ENCODE data around the gene FNDC5.

The FNDC5 gene

GRCh38 chr1:32863218-32863880, 7.4 kb downstream of the FNDC5 start:
- Histone ChIP-seq H2BK5ac (ENCODE audit: low read length) (no peak overlapping the region), H3K9me3 (replicated peaks in 1 of 2; ENCODE audit: control insufficient read depth in 2 of 2, insufficient read depth in 1 of 2, low read depth in 1 of 2, low read length in 2 of 2) (no peaks in the 10 kb centered on the region), H3K36me3 (replicated peaks in 1 of 2; ENCODE audit: control insufficient read depth in 2 of 2, insufficient read depth in 2 of 2, low read length in 2 of 2) (peaks cover 3 to 49% of the 10 kb centered on the region in 2 donors), H3K79me1 (ENCODE audit: low read depth, low read length) (no peaks in the 10 kb centered on the region), H2BK15ac (ENCODE audit: low read length) (no peak overlapping the region), H4K8ac (ENCODE audit: low read depth, low read length) (no peak overlapping the region), H2AFZ (ENCODE audit: low read length) (no peak overlapping the region), H3K27me3 (ENCODE audit: control insufficient read depth in 3 of 3, insufficient read depth in 3 of 3, low read depth in 1 of 3, low read length in 3 of 3) (no peaks in the 10 kb centered on the region), H3K4me3 (ENCODE audit: low read length in 2 of 2) (no peak overlapping the region), H3K4me2 (ENCODE audit: insufficient read depth, low read length, poor library complexity, severe bottlenecking) (no peak overlapping the region), H3K4ac (ENCODE audit: low read length) (no peak overlapping the region), H3K27ac (replicated peaks; ENCODE audit: low read length) (no peak overlapping the region), H3K4me1 (ENCODE audit: control insufficient read depth in 2 of 2, insufficient read depth in 1 of 2, low read depth in 1 of 2, low read length in 2 of 2) (no peaks in the 10 kb centered on the region), H3K9ac (ENCODE audit: low read depth, low read length, poor library complexity) (no peak overlapping the region), H2BK12ac (ENCODE audit: low read length) (no peak overlapping the region), H3K18ac (ENCODE audit: low read length) (no peak overlapping the region), H3K23ac (ENCODE audit: low read depth, low read length, poor library complexity) (no peak overlapping the region), H4K91ac (ENCODE audit: low read depth, low read length, poor library complexity) (no peak overlapping the region), H2BK120ac (ENCODE audit: low read depth, low read length) (no peak overlapping the region), H3K14ac (ENCODE audit: low read length) (no peak overlapping the region), H2AK5ac (ENCODE audit: low read depth, low read length) (no peak overlapping the region)
- no peak for DNase-seq (ENCODE audit: low spot score)
- no CpG with 5 or more reads among the region's 4 CpGs for WGBS, 2 donors (ENCODE audit: extremely low coverage in 2 of 2, insufficient read length in 2 of 2, insufficient replicate concordance in 1 of 2)

- Histone ChIP-seq H2BK120ac (ENCODE audit: low read depth, low read length) (no peak overlapping the region), H3K23ac (ENCODE audit: low read depth, low read length, poor library complexity) (no peak overlapping the region), H4K8ac (ENCODE audit: low read depth, low read length) (no peak overlapping the region), H2BK15ac (ENCODE audit: low read length) (no peak overlapping the region), H3K27ac (replicated peaks; ENCODE audit: low read length) (no peak overlapping the region), H3K9ac (ENCODE audit: low read depth, low read length, poor library complexity) (no peak overlapping the region), H2BK12ac (ENCODE audit: low read length) (no peak overlapping the region), H3K36me3 (replicated peaks in 1 of 2; ENCODE audit: control insufficient read depth in 2 of 2, insufficient read depth in 2 of 2, low read length in 2 of 2) (peaks cover 5 to 61% of the 10 kb centered on the region in 2 donors), H3K79me1 (ENCODE audit: low read depth, low read length) (no peaks in the 10 kb centered on the region), H3K14ac (ENCODE audit: low read length) (no peak overlapping the region), H2BK5ac (ENCODE audit: low read length) (no peak overlapping the region), H3K4ac (ENCODE audit: low read length) (no peak overlapping the region), H3K9me3 (replicated peaks in 1 of 2; ENCODE audit: control insufficient read depth in 2 of 2, insufficient read depth in 1 of 2, low read depth in 1 of 2, low read length in 2 of 2) (no peaks in the 10 kb centered on the region), H3K4me3 (ENCODE audit: low read length in 2 of 2) (no peak overlapping the region), H3K4me2 (ENCODE audit: insufficient read depth, low read length, poor library complexity, severe bottlenecking) (no peak overlapping the region), H3K27me3 (ENCODE audit: control insufficient read depth in 3 of 3, insufficient read depth in 3 of 3, low read depth in 1 of 3, low read length in 3 of 3) (no peaks in the 10 kb centered on the region), H3K18ac (ENCODE audit: low read length) (no peak overlapping the region), H3K4me1 (ENCODE audit: control insufficient read depth in 2 of 2, insufficient read depth in 1 of 2, low read depth in 1 of 2, low read length in 2 of 2) (no peaks in the 10 kb centered on the region), H2AFZ (ENCODE audit: low read length) (no peak overlapping the region), H2AK5ac (ENCODE audit: low read depth, low read length) (no peak overlapping the region), H4K91ac (ENCODE audit: low read depth, low read length, poor library complexity) (no peak overlapping the region)
- DNase-seq (ENCODE audit: low spot score) = no peak
- WGBS, 2 donors (ENCODE audit: extremely low coverage in 2 of 2, insufficient read length in 2 of 2, insufficient replicate concordance in 1 of 2) = no CpG with 5 or more reads among the region's 3 CpGs
These were observed 8.6 kb downstream of the FNDC5 start for GRCh38 chr1:32861904-32862695.

GRCh38 chr1:32860566-32860965, 10.1 kb downstream of the FNDC5 start:
- Histone ChIP-seq H3K9me3 (replicated peaks in 1 of 2; ENCODE audit: control insufficient read depth in 2 of 2, insufficient read depth in 1 of 2, low read depth in 1 of 2, low read length in 2 of 2) (no peaks in the 10 kb centered on the region), H2BK120ac (ENCODE audit: low read depth, low read length) (no peak overlapping the region), H3K36me3 (replicated peaks in 1 of 2; ENCODE audit: control insufficient read depth in 2 of 2, insufficient read depth in 2 of 2, low read length in 2 of 2) (peaks cover 11 to 76% of the 10 kb centered on the region in 2 donors), H3K14ac (ENCODE audit: low read length) (no peak overlapping the region), H2AFZ (ENCODE audit: low read length) (no peak overlapping the region), H4K91ac (ENCODE audit: low read depth, low read length, poor library complexity) (no peak overlapping the region), H2BK5ac (ENCODE audit: low read length) (no peak overlapping the region), H3K27me3 (ENCODE audit: control insufficient read depth in 3 of 3, insufficient read depth in 3 of 3, low read depth in 1 of 3, low read length in 3 of 3) (no peaks in the 10 kb centered on the region), H2BK15ac (ENCODE audit: low read length) (no peak overlapping the region), H3K79me1 (ENCODE audit: low read depth, low read length) (no peaks in the 10 kb centered on the region), H3K4me2 (ENCODE audit: insufficient read depth, low read length, poor library complexity, severe bottlenecking) (no peak overlapping the region), H3K4me1 (ENCODE audit: control insufficient read depth in 2 of 2, insufficient read depth in 1 of 2, low read depth in 1 of 2, low read length in 2 of 2) (no peaks in the 10 kb centered on the region), H2AK5ac (ENCODE audit: low read depth, low read length) (no peak overlapping the region), H3K4ac (ENCODE audit: low read length) (no peak overlapping the region), H3K9ac (ENCODE audit: low read depth, low read length, poor library complexity) (no peak overlapping the region), H3K18ac (ENCODE audit: low read length) (no peak overlapping the region), H3K27ac (replicated peaks; ENCODE audit: low read length) (no peak overlapping the region), H3K4me3 (ENCODE audit: low read length in 2 of 2) (no peak overlapping the region), H4K8ac (ENCODE audit: low read depth, low read length) (no peak overlapping the region), H2BK12ac (ENCODE audit: low read length) (no peak overlapping the region), H3K23ac (ENCODE audit: low read depth, low read length, poor library complexity) (no peak overlapping the region)
- DNase-seq (ENCODE audit: low spot score) = no peak

DNA sequence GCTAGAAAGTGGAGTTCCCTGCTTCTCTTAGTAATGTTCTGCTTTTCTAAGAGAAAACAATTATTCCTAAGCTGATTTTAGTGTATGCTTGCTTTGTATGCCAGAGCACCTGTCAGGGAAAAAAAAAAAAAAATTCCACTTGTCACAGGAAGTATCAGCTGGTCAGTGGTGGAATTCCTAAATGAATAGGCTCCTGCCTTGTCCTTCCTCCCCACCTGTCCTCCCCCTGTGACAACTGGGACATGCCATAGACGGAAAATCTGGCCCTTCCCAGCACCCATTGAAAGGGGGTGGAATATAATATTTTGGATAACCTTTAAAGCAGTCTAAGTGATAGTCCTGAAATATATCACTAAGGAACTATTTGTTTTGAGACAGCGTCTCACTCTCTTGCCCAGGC, 10.8 kb downstream of the FNDC5 start:
- Histone ChIP-seq H3K4me1 (ENCODE audit: control insufficient read depth in 2 of 2, insufficient read depth in 1 of 2, low read depth in 1 of 2, low read length in 2 of 2) (no peaks in the 10 kb centered on the region), H3K14ac (ENCODE audit: low read length) (no peak overlapping the region), H3K36me3 (replicated peaks in 1 of 2; ENCODE audit: control insufficient read depth in 2 of 2, insufficient read depth in 2 of 2, low read length in 2 of 2) (peaks cover 11 to 83% of the 10 kb centered on the region in 2 donors), H3K79me1 (ENCODE audit: low read depth, low read length) (no peaks in the 10 kb centered on the region), H4K91ac (ENCODE audit: low read depth, low read length, poor library complexity) (no peak overlapping the region), H3K9me3 (replicated peaks in 1 of 2; ENCODE audit: control insufficient read depth in 2 of 2, insufficient read depth in 1 of 2, low read depth in 1 of 2, low read length in 2 of 2) (no peaks in the 10 kb centered on the region), H3K18ac (ENCODE audit: low read length) (no peak overlapping the region), H3K4me2 (ENCODE audit: insufficient read depth, low read length, poor library complexity, severe bottlenecking) (no peak overlapping the region), H2BK5ac (ENCODE audit: low read length) (no peak overlapping the region), H3K27me3 (ENCODE audit: control insufficient read depth in 3 of 3, insufficient read depth in 3 of 3, low read depth in 1 of 3, low read length in 3 of 3) (no peaks in the 10 kb centered on the region), H3K4ac (ENCODE audit: low read length) (no peak overlapping the region), H2BK15ac (ENCODE audit: low read length) (no peak overlapping the region), H3K27ac (replicated peaks; ENCODE audit: low read length) (no peak overlapping the region), H2AK5ac (ENCODE audit: low read depth, low read length) (no peak overlapping the region), H3K23ac (ENCODE audit: low read depth, low read length, poor library complexity) (no peak overlapping the region), H2BK120ac (ENCODE audit: low read depth, low read length) (no peak overlapping the region), H3K4me3 (ENCODE audit: low read length in 2 of 2) (no peak overlapping the region), H2BK12ac (ENCODE audit: low read length) (no peak overlapping the region), H4K8ac (ENCODE audit: low read depth, low read length) (no peak overlapping the region), H2AFZ (ENCODE audit: low read length) (no peak overlapping the region), H3K9ac (ENCODE audit: low read depth, low read length, poor library complexity) (no peak overlapping the region)
- WGBS, 2 donors (ENCODE audit: extremely low coverage in 2 of 2, insufficient read length in 2 of 2, insufficient replicate concordance in 1 of 2) = no CpG with 5 or more reads among the region's 2 CpGs
- no peak for DNase-seq (ENCODE audit: low spot score)

All from neuronal stem cell (in vitro differentiated cells).